Tibial nerve (tissue), 4 donors: Measurements from ENCODE around the gene COPB2. TPM values are rescaled to one million over a fixed set of nuclear protein-coding genes. Genes with fewer than 3 reads are reported as not detected.

Source experiments
- DNase-seq, 2 donors: peaks; one replicate each; pipeline ENCODE4 v3.0.0-alpha.2; 2019; ENCODE audit warnings: low spot score in 2 of 2
- H3K27ac ChIP-seq, 4 donors: fragments of 200-600 bp; sonication (generic) in 3 of 4; one replicate each; pipeline ENCODE4 v1.5.1; 2017 to 2019; ENCODE audit warnings: mild to moderate bottlenecking in 1 of 4
- H3K27me3 ChIP-seq, 2 donors: fragments of 200-600 bp; sonication (generic) in 1 of 2; one replicate each; pipeline versions ENCODE4 v1.5.1 to v1.6.0; 2017 to 2019
- H3K36me3 ChIP-seq, 3 donors: fragments of 200-600 bp; sonication (generic); one replicate each; pipeline ENCODE4 v1.5.1; 2018 to 2019
- H3K4me1 ChIP-seq, 4 donors: fragments of 200-600 bp; sonication (generic) in 3 of 4; one replicate each; pipeline ENCODE4 v1.5.1; 2017 to 2019
- H3K4me3 ChIP-seq, 4 donors: fragments of 200-600 bp; sonication (generic) in 3 of 4; one replicate each; pipeline ENCODE4 v1.5.1; 2017 to 2019; ENCODE audit warnings: mild to moderate bottlenecking in 1 of 4, moderate library complexity in 1 of 4
- H3K9me3 ChIP-seq, 4 donors: fragments of 200-600 bp; sonication (generic) in 3 of 4; one replicate each; pipeline ENCODE4 v1.5.1; 2017 to 2019
- EP300 ChIP-seq, 2 donors: sonication (generic); formaldehyde crosslinking; IDR thresholded peaks; one replicate each; pipeline ENCODE4 v1.6.1; 2017; ENCODE audit warnings: antibody characterized with exemption in 2 of 2, mild to moderate bottlenecking in 1 of 2
- POLR2A ChIP-seq, 2 donors: fragments of 450-650 bp; IDR thresholded peaks; one replicate each; pipeline ENCODE4 v1.6.1; 2017; ENCODE audit warnings: antibody characterized with exemption in 2 of 2, mild to moderate bottlenecking in 2 of 2, moderate library complexity in 2 of 2
- WGBS, 2 donors: methylation state at CpG; one replicate each; pipeline ENCODE4 v1.1.5; 2018; 5-methylcytosine and 5-hydroxymethylcytosine counted together
- total RNA-seq, 4 donors: library from RNA; depleted of rRNA; stranded (reverse); fragments of >200 nt; gene quantifications; one replicate each; pipeline ENCODE4 v1.1.0, GENCODE V29; 2016
- TF ChIP-seq, protein P1 (sequence below), 5 experiments: fragments of 200-600 bp in 3 of 5; fragments of 450-650 bp in 2 of 5; sonication (generic) in 3 of 5; IDR thresholded peaks; one replicate each; pipeline ENCODE4 v1.5.1; 2016 to 2019; ENCODE audit warnings: antibody characterized with exemption in 5 of 5, mild to moderate bottlenecking in 3 of 5, moderate library complexity in 2 of 5

The COPB2 gene
- total RNA-seq, 4 donors from 2014 or later: 59.1 to 72.4 (median 66.0) TPM

DNA sequence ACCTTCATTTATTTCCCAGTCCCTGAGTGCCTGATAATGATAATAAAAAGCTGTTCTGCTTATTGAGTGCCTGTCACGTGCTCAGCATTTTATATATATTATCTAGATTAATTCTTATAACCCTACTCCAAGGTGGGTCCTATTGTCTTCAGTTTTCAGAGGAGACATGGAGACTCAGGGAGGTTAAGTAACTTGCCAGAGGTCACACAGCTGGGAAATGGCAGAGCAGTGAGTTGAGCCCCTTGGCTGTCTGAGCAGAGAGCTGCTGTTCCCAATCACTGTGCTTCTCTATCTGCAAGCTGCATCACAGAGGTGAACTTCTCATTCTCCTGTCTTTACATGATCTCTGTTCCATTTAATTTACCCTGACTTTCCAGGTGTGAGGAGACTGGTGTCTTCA lies 77.9 kb downstream of the COPB2 start:
- H3K27me3 ChIP-seq: peaks cover 0 to 6% of the 10 kb centered on the region in 2 donors
- TF ChIP-seq, protein P1, sequence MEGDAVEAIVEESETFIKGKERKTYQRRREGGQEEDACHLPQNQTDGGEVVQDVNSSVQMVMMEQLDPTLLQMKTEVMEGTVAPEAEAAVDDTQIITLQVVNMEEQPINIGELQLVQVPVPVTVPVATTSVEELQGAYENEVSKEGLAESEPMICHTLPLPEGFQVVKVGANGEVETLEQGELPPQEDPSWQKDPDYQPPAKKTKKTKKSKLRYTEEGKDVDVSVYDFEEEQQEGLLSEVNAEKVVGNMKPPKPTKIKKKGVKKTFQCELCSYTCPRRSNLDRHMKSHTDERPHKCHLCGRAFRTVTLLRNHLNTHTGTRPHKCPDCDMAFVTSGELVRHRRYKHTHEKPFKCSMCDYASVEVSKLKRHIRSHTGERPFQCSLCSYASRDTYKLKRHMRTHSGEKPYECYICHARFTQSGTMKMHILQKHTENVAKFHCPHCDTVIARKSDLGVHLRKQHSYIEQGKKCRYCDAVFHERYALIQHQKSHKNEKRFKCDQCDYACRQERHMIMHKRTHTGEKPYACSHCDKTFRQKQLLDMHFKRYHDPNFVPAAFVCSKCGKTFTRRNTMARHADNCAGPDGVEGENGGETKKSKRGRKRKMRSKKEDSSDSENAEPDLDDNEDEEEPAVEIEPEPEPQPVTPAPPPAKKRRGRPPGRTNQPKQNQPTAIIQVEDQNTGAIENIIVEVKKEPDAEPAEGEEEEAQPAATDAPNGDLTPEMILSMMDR (IDR thresholded peaks at IDR 0.05): no peak
- TF ChIP-seq POLR2A (IDR thresholded peaks at IDR 0.05): no peak
- TF ChIP-seq EP300 (IDR thresholded peaks at IDR 0.05): no peak
- no peak overlapping the region for H3K4me3 ChIP-seq
- H3K4me1 ChIP-seq: no peaks in the 10 kb centered on the region
- WGBS, 2 donors: 56 to 79% methylated on average over 1 of the region's 1 CpG
- no peak for DNase-seq
- no peaks in the 10 kb centered on the region for H3K9me3 ChIP-seq
- H3K27ac ChIP-seq: no peak overlapping the region
- H3K36me3 ChIP-seq: no peaks in the 10 kb centered on the region

- Histone ChIP-seq H3K4me1 (no peaks in the 10 kb centered on the region), H3K4me3 (no peak overlapping the region), H3K36me3 (no peaks in the 10 kb centered on the region), H3K27me3 (peaks cover 0 to 6% of the 10 kb centered on the region in 2 donors), H3K27ac (no peak overlapping the region), H3K9me3 (no peaks in the 10 kb centered on the region)
- TF ChIP-seq, protein P1 (IDR thresholded peaks at IDR 0.05): no peak
- no peak for TF ChIP-seq EP300 (IDR thresholded peaks at IDR 0.05)
- TF ChIP-seq POLR2A (IDR thresholded peaks at IDR 0.05): no peak
- DNase-seq: no peak
- WGBS, 2 donors: 67 to 74% methylated on average over 8 of the region's 8 CpGs
These were observed 78.9 kb downstream of the COPB2 start for GRCh38 chr3:139310474-139310933.

GRCh38 chr3:139309880-139310279 lies 79.6 kb downstream of the COPB2 start:
- H3K4me3 ChIP-seq: no peak overlapping the region
- H3K27me3 ChIP-seq: peaks cover 0 to 1% of the 10 kb centered on the region in 2 donors
- TF ChIP-seq EP300 (IDR thresholded peaks at IDR 0.05) (no peak), POLR2A (IDR thresholded peaks at IDR 0.05) (no peak)
- TF ChIP-seq, protein P1 (IDR thresholded peaks at IDR 0.05): no peak
- H3K9me3 ChIP-seq: no peaks in the 10 kb centered on the region
- H3K4me1 ChIP-seq: no peaks in the 10 kb centered on the region
- 71 to 77% methylated on average over 4 of the region's 4 CpGs for whole genome bisulfite sequencing, 2 donors
- no peaks in the 10 kb centered on the region for H3K36me3 ChIP-seq
- DNase-seq: no peak
- H3K27ac ChIP-seq: peak overlapping the region in 1 of 4 donors; percentile 10

- WGBS, 2 donors: 42 to 66% methylated on average over 2 of the region's 2 CpGs
- TF ChIP-seq POLR2A (IDR thresholded peaks at IDR 0.05): no peak
- TF ChIP-seq, protein P1 (IDR thresholded peaks at IDR 0.05): no peak
- no peak for TF ChIP-seq EP300 (IDR thresholded peaks at IDR 0.05)
- H3K27me3 ChIP-seq: no peaks in the 10 kb centered on the region
These were observed 80.3 kb downstream of the COPB2 start for GRCh38 chr3:139309061-139309591.

DNA sequence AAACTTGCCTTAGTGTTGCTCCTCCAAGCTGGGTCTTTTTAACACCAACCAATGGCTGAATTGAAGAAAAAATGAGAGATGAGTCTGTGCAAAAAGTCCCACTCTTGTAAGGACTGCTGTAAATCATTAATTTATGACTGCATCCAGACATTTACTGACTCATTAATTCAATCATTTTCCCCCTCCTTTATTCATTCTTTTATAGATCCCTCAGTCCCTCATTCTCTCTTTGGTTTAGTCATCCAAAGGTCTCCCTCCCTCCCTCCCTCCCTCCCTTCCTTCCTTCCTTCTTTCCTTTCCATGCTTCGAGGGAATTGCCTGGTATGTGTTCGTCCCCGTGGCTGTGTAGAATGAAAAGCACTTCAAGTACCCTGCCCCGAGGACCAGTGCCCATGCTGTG lies 80.9 kb downstream of the COPB2 start:
- Histone ChIP-seq H3K4me1 (no peaks in the 10 kb centered on the region), H3K4me3 (no peak overlapping the region), H3K36me3 (no peaks in the 10 kb centered on the region), H3K27ac (no peak overlapping the region), H3K27me3 (no peaks in the 10 kb centered on the region), H3K9me3 (no peaks in the 10 kb centered on the region)
- TF ChIP-seq POLR2A (IDR thresholded peaks at IDR 0.05) (no peak), EP300 (IDR thresholded peaks at IDR 0.05) (no peak)
- TF ChIP-seq, protein P1 (IDR thresholded peaks at IDR 0.05): no peak
- 35 to 39% methylated on average over 4 of the region's 4 CpGs for WGBS, 2 donors
- no peak for DNase-seq

More at GRCh38 chr3:139309061-139309591, 80.3 kb downstream of the COPB2 start:
- no peak for DNase-seq
- Histone ChIP-seq H3K9me3 (no peaks in the 10 kb centered on the region), H3K4me1 (no peaks in the 10 kb centered on the region), H3K27ac (no peak overlapping the region), H3K4me3 (no peak overlapping the region), H3K36me3 (no peaks in the 10 kb centered on the region)
